Urinary bladder (tissue), 4 donors: ENCODE data around the gene DAGLA. TPM values are rescaled to one million over a fixed set of nuclear protein-coding genes. Genes with fewer than 3 reads are reported as not detected.

Experiments
- DNase-seq: peaks from one replicate; pipeline ENCODE4 v3.0.0-alpha.2; 2015; ENCODE audit errors: extremely low spot score
- H3K27ac ChIP-seq: one replicate; pipeline ENCODE4 v1.5.1; 2013; ENCODE audit warnings: low read depth, mild to moderate bottlenecking, moderate library complexity
- H3K36me3 ChIP-seq: one replicate; pipeline ENCODE4 v1.6.1; 2013; ENCODE audit warnings: mild to moderate bottlenecking, moderate library complexity; ENCODE audit not compliant: insufficient read depth
- H3K4me1 ChIP-seq: one replicate; pipeline ENCODE4 v1.6.1; 2013; ENCODE audit warnings: mild to moderate bottlenecking, moderate library complexity; ENCODE audit not compliant: insufficient read depth
- H3K4me3 ChIP-seq: one replicate; pipeline ENCODE4 v1.5.1; 2013; ENCODE audit warnings: low read depth, low read length
- WGBS: extraction: QIAGEN DNeasy Blood & Tissue Kit; methylation state at CpG from one replicate; pipeline ENCODE4 v1.1.7; 2013; 5-methylcytosine and 5-hydroxymethylcytosine counted together
- polyA plus RNA-seq: library from polyadenylated mRNA; stranded (reverse); fragments of 200-250 nt; gene quantifications from one replicate; pipeline ENCODE4 v1.2.3, GENCODE V29; 2013
- total RNA-seq: library from RNA; depleted of rRNA; stranded (reverse); fragments of >200 nt; gene quantifications from one replicate; pipeline ENCODE4 v1.2.3, GENCODE V29; 2014
- donor health status: healthy with polysubstance abuse.
- donor health status: healthy.

Gene DAGLA
- total and polyA plus RNA-seq, 2 donors = 1.8 to 2.5 TPM

GRCh38 chr11:61728066-61728939 lies 48.1 kb downstream of the DAGLA start:
- Histone ChIP-seq H3K4me1 (no peaks in the 10 kb centered on the region), H3K36me3 (peaks cover 2% of the 10 kb centered on the region), H3K4me3 (no peak overlapping the region), H3K27ac (no peak overlapping the region)
- WGBS = 91% methylated on average over 33 of the region's 33 CpGs
- DNase-seq = no peak

- WGBS = 83% methylated on average over 8 of the region's 8 CpGs
- Histone ChIP-seq H3K36me3 (peaks cover 2% of the 10 kb centered on the region), H3K4me1 (no peaks in the 10 kb centered on the region), H3K27ac (no peak overlapping the region), H3K4me3 (no peak overlapping the region)
- no peak for DNase-seq
Measured at GRCh38 chr11:61728940-61729219, 48.7 kb downstream of the DAGLA start.

DNA sequence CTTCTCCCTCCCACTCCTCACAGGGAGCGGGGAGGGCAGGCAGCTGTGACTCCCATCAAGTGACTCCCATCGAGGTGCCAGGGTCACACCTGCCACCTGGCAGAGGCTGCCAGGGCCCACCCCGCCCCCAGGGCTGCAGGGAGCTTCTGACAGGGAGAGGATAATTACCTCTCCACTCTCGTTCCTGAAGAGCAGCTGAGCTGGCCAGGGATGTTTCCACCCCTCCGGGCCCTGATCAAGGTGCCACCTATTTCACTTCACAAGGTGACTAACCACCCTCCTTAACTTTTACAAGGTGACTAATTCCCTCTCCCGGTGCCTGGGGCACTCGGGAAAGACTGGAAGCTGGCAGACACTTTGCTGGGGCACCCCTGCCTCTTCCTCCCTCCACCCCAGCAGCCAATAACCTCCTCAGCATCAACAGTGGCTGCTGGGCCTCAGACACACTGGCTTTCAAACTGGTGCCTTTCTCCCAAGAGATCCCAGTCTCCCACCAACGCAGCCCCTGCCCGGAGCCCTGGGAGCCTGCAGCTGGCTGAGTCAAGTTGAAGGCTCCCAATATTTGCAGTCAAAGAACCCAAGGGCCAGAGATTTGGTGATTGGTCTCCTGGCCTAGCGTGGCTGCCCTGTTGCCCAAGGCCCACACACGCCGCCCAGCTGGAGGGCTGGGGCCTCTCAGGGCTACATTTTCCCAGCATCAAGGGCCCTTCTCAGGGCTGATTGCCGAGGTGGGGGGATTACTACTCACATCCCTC lies 50.2 kb downstream of the DAGLA start:
- no peak for DNase-seq
- H3K4me3 ChIP-seq = no peak overlapping the region
- no peak overlapping the region for H3K27ac ChIP-seq
- peaks cover 2% of the 10 kb centered on the region for H3K36me3 ChIP-seq
- no peaks in the 10 kb centered on the region for H3K4me1 ChIP-seq
- 82% methylated on average over 13 of the region's 13 CpGs for WGBS

GRCh38 chr11:61731211-61731951 lies 51.2 kb downstream of the DAGLA start:
- H3K36me3 ChIP-seq = peaks cover 2% of the 10 kb centered on the region
- no peak for DNase-seq
- H3K4me3 ChIP-seq = no peak overlapping the region
- no peak overlapping the region for H3K27ac ChIP-seq
- WGBS = 85% methylated on average over 19 of the region's 19 CpGs
- no peaks in the 10 kb centered on the region for H3K4me1 ChIP-seq

DNA sequence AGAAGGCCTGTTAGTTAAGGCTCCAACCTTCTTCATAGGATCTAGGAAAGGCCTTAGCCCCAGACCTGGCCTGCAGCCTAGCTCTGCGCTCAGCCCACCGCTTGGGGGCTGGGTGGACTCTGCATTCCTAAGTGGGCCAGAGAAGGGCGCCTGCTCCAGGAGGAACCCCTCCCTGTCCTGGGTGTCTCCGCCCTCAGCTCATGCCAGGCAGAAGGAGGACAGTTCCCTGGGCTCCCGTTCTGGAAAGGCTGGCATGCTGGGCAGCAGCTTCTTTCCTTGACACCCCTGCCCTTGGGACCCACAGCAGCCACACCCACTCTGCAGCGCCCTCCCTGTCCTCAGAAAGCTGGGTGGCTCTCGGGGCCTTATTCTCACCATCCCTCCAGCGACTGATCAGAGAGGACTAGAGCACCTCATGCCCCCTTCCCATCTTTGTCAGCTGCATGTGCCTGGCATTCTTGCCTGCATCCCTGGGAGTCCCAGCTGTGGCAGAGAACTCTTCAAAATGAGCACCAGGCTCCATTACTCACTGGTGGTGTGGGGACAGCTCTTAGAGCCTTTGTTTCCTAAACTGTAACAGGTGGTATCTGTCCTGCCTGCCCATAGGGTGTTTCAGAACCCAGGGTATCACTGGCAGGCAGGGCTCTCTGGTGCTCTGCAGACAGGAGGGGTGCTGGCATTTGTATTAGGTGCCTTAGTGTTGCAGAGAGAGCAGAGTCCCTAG lies 51.9 kb downstream of the DAGLA start:
- no peak overlapping the region for H3K4me3 ChIP-seq
- H3K4me1 ChIP-seq = no peaks in the 10 kb centered on the region
- H3K36me3 ChIP-seq = peaks cover 2% of the 10 kb centered on the region
- H3K27ac ChIP-seq = no peak overlapping the region
- 66% methylated on average over 8 of the region's 8 CpGs for WGBS
- DNase-seq = no peak

- Histone ChIP-seq H3K36me3 (peaks cover 2% of the 10 kb centered on the region), H3K4me3 (no peak overlapping the region), H3K4me1 (no peaks in the 10 kb centered on the region), H3K27ac (no peak overlapping the region)
- 56% methylated on average over 6 of the region's 6 CpGs for WGBS
- DNase-seq = no peak
Measured at GRCh38 chr11:61732705-61733104, 52.5 kb downstream of the DAGLA start.

DNA sequence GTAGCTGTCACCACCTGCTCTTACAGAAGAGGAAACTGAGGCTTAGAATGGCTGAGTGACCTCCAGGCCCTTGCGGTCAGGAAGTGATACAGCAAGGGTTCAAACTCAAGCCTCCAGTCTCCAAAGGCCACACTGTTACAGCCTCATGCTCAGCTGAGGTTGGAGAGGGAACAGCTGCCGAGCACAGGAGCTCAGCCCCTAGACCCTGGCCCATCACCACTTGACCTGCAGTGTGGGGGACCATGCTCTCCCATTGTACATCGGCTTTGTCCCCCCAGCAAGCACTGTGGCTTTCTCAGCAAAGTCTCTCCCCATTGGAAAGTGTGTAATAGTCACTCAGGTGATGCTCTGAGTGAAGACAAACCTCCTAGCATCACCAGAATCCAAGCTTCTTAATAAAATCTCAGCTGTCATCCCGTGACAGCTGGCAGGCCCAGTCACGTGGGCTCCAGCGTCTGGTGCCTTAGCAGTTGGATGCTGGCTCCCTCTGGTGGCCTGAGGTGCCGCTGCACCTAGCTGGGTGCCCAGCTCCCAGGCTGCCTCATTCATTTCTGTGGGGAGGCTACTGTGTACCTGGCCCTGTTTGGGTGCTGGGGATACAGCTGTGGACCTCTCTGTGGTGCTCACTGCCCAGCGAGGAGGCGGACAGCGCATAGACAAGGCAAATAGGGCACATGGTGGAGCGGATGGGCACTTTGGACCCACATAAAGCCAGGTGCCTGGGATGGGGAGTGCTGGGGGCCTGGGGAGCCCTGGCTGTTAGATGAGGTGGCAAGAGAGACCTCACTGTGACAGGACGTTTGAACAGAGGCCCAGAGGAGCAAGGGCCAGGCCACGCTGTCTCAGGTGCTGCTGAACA lies 53.2 kb downstream of the DAGLA start:
- H3K27ac ChIP-seq = peak overlapping the region; percentile 11
- no peak for DNase-seq
- 29% methylated on average over 13 of the region's 13 CpGs for WGBS

GRCh38 chr11:61734767-61735166 lies 54.6 kb downstream of the DAGLA start:
- H3K4me3 ChIP-seq = no peak overlapping the region
- H3K36me3 ChIP-seq = no peaks in the 10 kb centered on the region
- 93% methylated on average over 14 of the region's 14 CpGs for WGBS
- H3K4me1 ChIP-seq = no peaks in the 10 kb centered on the region
- H3K27ac ChIP-seq = no peak overlapping the region
- no peak for DNase-seq

More for the DNA sequence above, 53.2 kb downstream of the DAGLA start:
- no peak overlapping the region for H3K4me3 ChIP-seq
- H3K4me1 ChIP-seq = no peaks in the 10 kb centered on the region
- H3K36me3 ChIP-seq = peaks cover 2% of the 10 kb centered on the region

DNA sequence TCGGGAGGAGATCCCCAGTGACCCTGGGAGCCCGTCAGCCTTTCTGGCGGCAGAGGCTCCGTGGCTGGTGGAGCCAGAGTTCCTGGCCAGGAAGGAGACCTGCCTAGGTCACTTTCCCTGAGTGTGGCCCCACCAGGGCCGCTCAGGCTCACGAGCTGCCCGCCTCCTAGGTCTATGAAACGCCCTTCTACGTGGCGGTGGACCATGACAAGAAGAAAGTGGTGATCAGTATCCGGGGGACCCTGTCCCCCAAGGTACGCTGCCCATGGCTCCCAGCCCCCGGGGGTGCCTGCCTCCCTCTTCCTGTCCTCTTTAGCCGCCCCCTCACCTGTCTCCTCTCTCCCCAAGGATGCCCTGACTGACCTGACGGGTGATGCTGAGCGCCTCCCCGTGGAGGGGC lies 55.2 kb downstream of the DAGLA start:
- no peak overlapping the region for H3K27ac ChIP-seq
- H3K4me3 ChIP-seq = no peak overlapping the region
- H3K36me3 ChIP-seq = no peaks in the 10 kb centered on the region
- H3K4me1 ChIP-seq = no peaks in the 10 kb centered on the region
- 93% methylated on average over 17 of the region's 17 CpGs for WGBS
- no peak for DNase-seq

- Histone ChIP-seq H3K36me3 (no peaks in the 10 kb centered on the region), H3K4me3 (no peak overlapping the region), H3K4me1 (no peaks in the 10 kb centered on the region), H3K27ac (no peak overlapping the region)
- DNase-seq = no peak
- WGBS = 85% methylated on average over 5 of the region's 5 CpGs
Measured at GRCh38 chr11:61736310-61736709, 56.1 kb downstream of the DAGLA start.

GRCh38 chr11:61737131-61737530 lies 56.9 kb downstream of the DAGLA start:
- no peak for DNase-seq
- H3K36me3 ChIP-seq = no peaks in the 10 kb centered on the region

GRCh38 chr11:61737636-61738386 lies 57.6 kb downstream of the DAGLA start:
- Histone ChIP-seq H3K4me1 (no peaks in the 10 kb centered on the region), H3K36me3 (no peaks in the 10 kb centered on the region), H3K27ac (no peak overlapping the region), H3K4me3 (no peak overlapping the region)
- 83% methylated on average over 23 of the region's 23 CpGs for WGBS
- DNase-seq = no peak

More at GRCh38 chr11:61737131-61737530, 56.9 kb downstream of the DAGLA start:
- WGBS = 93% methylated on average over 12 of the region's 12 CpGs
- Histone ChIP-seq H3K4me1 (no peaks in the 10 kb centered on the region), H3K27ac (no peak overlapping the region), H3K4me3 (no peak overlapping the region)
